ENCODE data around the gene NFATC2IP. TPM values are rescaled to one million over a fixed set of nuclear protein-coding genes. Genes with fewer than 3 reads are reported as not detected.
A peak's percentile ranks its signal among the peaks of the same experiment; 100 is the strongest.

The NFATC2IP gene
- total and polyA plus RNA-seq, 4 donors: 5.8 to 17.6 (median 11.9) TPM

- H3K27ac ChIP-seq (ENCODE audit: low read depth in 1 of 2, low read length in 2 of 2): no peak overlapping the region
- H3K4me3 ChIP-seq (ENCODE audit: low read depth in 1 of 3, low read length in 3 of 3): no peak overlapping the region
- DNase-seq (ENCODE audit: low spot score): no peak
Observed at GRCh38 chr16:28933171-28933570, 17.6 kb upstream of the NFATC2IP start.

GRCh38 chr16:28935346-28935745 lies 15.4 kb upstream of the NFATC2IP start:
- Histone ChIP-seq H3K4me1 (ENCODE audit: control insufficient read depth in 4 of 4, insufficient read depth in 4 of 4, low read length in 3 of 4) (peaks cover 0 to 5% (median 0%) of the 10 kb centered on the region in 4 donors), H3K36me3 (ENCODE audit: control insufficient read depth in 4 of 4, insufficient read depth in 3 of 4, low read depth in 1 of 4, low read length in 3 of 4) (no peaks in the 10 kb centered on the region), H3K27me3 (ENCODE audit: control insufficient read depth in 4 of 4, insufficient read depth in 4 of 4, low read length in 3 of 4) (no peaks in the 10 kb centered on the region), H3K9me3 (ENCODE audit: control insufficient read depth in 4 of 4, low read length in 3 of 4) (no peaks in the 10 kb centered on the region), H3K9ac (ENCODE audit: low read depth in 1 of 2, low read length in 2 of 2) (no peak overlapping the region), H3K4me3 (ENCODE audit: low read depth in 1 of 3, low read length in 3 of 3) (no peak overlapping the region), H3K27ac (ENCODE audit: low read depth in 1 of 2, low read length in 2 of 2) (no peak overlapping the region)
- TF ChIP-seq HNF4A (conservative IDR thresholded peaks at IDR 0.05) (no peak), YY1 (IDR thresholded peaks at IDR 0.05) (no peak), RXRA (IDR thresholded peaks at IDR 0.05) (no peak), SP1 (IDR thresholded peaks at IDR 0.05) (no peak)
- DNase-seq (ENCODE audit: low spot score): no peak
- WGBS: 97% methylated on average over 4 of the region's 4 CpGs

More at GRCh38 chr16:28933171-28933570, 17.6 kb upstream of the NFATC2IP start:
- Histone ChIP-seq H3K9me3 (ENCODE audit: control insufficient read depth in 4 of 4, low read length in 3 of 4) (no peaks in the 10 kb centered on the region), H3K36me3 (ENCODE audit: control insufficient read depth in 4 of 4, insufficient read depth in 3 of 4, low read depth in 1 of 4, low read length in 3 of 4) (no peaks in the 10 kb centered on the region), H3K27me3 (ENCODE audit: control insufficient read depth in 4 of 4, insufficient read depth in 4 of 4, low read length in 3 of 4) (no peaks in the 10 kb centered on the region), H3K9ac (ENCODE audit: low read depth in 1 of 2, low read length in 2 of 2) (no peak overlapping the region), H3K4me1 (ENCODE audit: control insufficient read depth in 4 of 4, insufficient read depth in 4 of 4, low read length in 3 of 4) (peaks cover 0 to 5% (median 0%) of the 10 kb centered on the region in 4 donors)
- 84% methylated on average over 8 of the region's 8 CpGs for WGBS
- no peak for TF ChIP-seq CTCF (IDR thresholded peaks at IDR 0.05; ENCODE audit: low read depth, low read length, missing input control)
- TF ChIP-seq JUND (IDR thresholded peaks at IDR 0.05): no peak
- TF ChIP-seq ATF3 (IDR thresholded peaks at IDR 0.05): no peak
- TF ChIP-seq HNF4G (IDR thresholded peaks at IDR 0.05): no peak
- TF ChIP-seq RAD21 (IDR thresholded peaks at IDR 0.05): no peak

GRCh38 chr16:28935924-28936783 lies 14.6 kb upstream of the NFATC2IP start:
- no peaks in the 10 kb centered on the region for H3K9me3 ChIP-seq (ENCODE audit: control insufficient read depth in 4 of 4, low read length in 3 of 4)
- peak; percentile 86 for DNase-seq (ENCODE audit: low spot score)
- H3K27me3 ChIP-seq (ENCODE audit: control insufficient read depth in 4 of 4, insufficient read depth in 4 of 4, low read length in 3 of 4): no peaks in the 10 kb centered on the region
- H3K4me1 ChIP-seq (ENCODE audit: control insufficient read depth in 4 of 4, insufficient read depth in 4 of 4, low read length in 3 of 4): peaks cover 0 to 5% (median 0%) of the 10 kb centered on the region in 4 donors
- H3K27ac ChIP-seq (ENCODE audit: low read depth in 1 of 2, low read length in 2 of 2): no peak overlapping the region
- WGBS: 28% methylated on average over 36 of the region's 36 CpGs
- H3K4me3 ChIP-seq (ENCODE audit: low read depth in 1 of 3, low read length in 3 of 3): no peak overlapping the region
- no peak overlapping the region for H3K9ac ChIP-seq (ENCODE audit: low read depth in 1 of 2, low read length in 2 of 2)
- H3K36me3 ChIP-seq (ENCODE audit: control insufficient read depth in 4 of 4, insufficient read depth in 3 of 4, low read depth in 1 of 4, low read length in 3 of 4): no peaks in the 10 kb centered on the region
- TF ChIP-seq HNF4A (conservative IDR thresholded peaks at IDR 0.05) (no peak), SP1 (IDR thresholded peaks at IDR 0.05) (peak; percentile 52)

GRCh38 chr16:28936784-28937155 lies 14.0 kb upstream of the NFATC2IP start:
- TF ChIP-seq GABPA (IDR thresholded peaks at IDR 0.05 in 1 of 2, conservative IDR thresholded peaks at IDR 0.05 in 1 of 2): no peak
- peak in 1 of 2 donors; percentile 34 for TF ChIP-seq HNF4A (conservative IDR thresholded peaks at IDR 0.05)
- Histone ChIP-seq H3K9me3 (ENCODE audit: control insufficient read depth in 4 of 4, low read length in 3 of 4) (no peaks in the 10 kb centered on the region), H3K9ac (ENCODE audit: low read depth in 1 of 2, low read length in 2 of 2) (no peak overlapping the region), H3K27me3 (ENCODE audit: control insufficient read depth in 4 of 4, insufficient read depth in 4 of 4, low read length in 3 of 4) (no peaks in the 10 kb centered on the region), H3K4me3 (ENCODE audit: low read depth in 1 of 3, low read length in 3 of 3) (no peak overlapping the region), H3K27ac (ENCODE audit: low read depth in 1 of 2, low read length in 2 of 2) (no peak overlapping the region), H3K4me1 (ENCODE audit: control insufficient read depth in 4 of 4, insufficient read depth in 4 of 4, low read length in 3 of 4) (peaks cover 0 to 5% (median 0%) of the 10 kb centered on the region in 4 donors), H3K36me3 (ENCODE audit: control insufficient read depth in 4 of 4, insufficient read depth in 3 of 4, low read depth in 1 of 4, low read length in 3 of 4) (no peaks in the 10 kb centered on the region)
- 68% methylated on average over 26 of the region's 26 CpGs for WGBS
- DNase-seq (ENCODE audit: low spot score): no peak

Data from liver (tissue), 9 donors.